ENCODE measurements around the gene CTTNBP2. TPM values are rescaled to one million over a fixed set of nuclear protein-coding genes. Genes with fewer than 3 reads are reported as not detected.
"Not testable (repeated sequence)": the region's sequence is repeated elsewhere in the genome, so short reads cannot be mapped to it uniquely, and the experiment has no call there.

The CTTNBP2 gene
- total RNA-seq, 1 donor from 2014 or later = 6.3 TPM

GRCh38 chr7:117718116-117718835, 155.0 kb downstream of the CTTNBP2 start:
- H3K4me3 ChIP-seq = no peak overlapping the region
- no peak for ATAC-seq
- no peaks in the 10 kb centered on the region for H3K27me3 ChIP-seq
- intact Hi-C loops (cut with DNase I) = no loop called here
- no peak overlapping the region for H3K27ac ChIP-seq
- H3K9me3 ChIP-seq = no peaks in the 10 kb centered on the region
- DNase-seq = no peak
- H3K36me3 ChIP-seq = no peaks in the 10 kb centered on the region
- no peaks in the 10 kb centered on the region for H3K4me1 ChIP-seq
- TF ChIP-seq CTCF (IDR thresholded peaks at IDR 0.05) = no peak

GRCh38 chr7:117717357-117717756, 155.9 kb downstream of the CTTNBP2 start:
- TF ChIP-seq CTCF (IDR thresholded peaks at IDR 0.05) = no peak
- Histone ChIP-seq H3K27ac (no peak overlapping the region), H3K27me3 (no peaks in the 10 kb centered on the region), H3K36me3 (no peaks in the 10 kb centered on the region), H3K4me3 (no peak overlapping the region), H3K4me1 (no peaks in the 10 kb centered on the region), H3K9me3 (no peaks in the 10 kb centered on the region)
- ATAC-seq (no peak), DNase-seq (no peak)
- intact Hi-C loops (cut with DNase I) = no loop called here

- Histone ChIP-seq H3K9me3 (no peaks in the 10 kb centered on the region), H3K27ac (no peak overlapping the region), H3K36me3 (no peaks in the 10 kb centered on the region), H3K4me1 (no peaks in the 10 kb centered on the region), H3K27me3 (no peaks in the 10 kb centered on the region), H3K4me3 (no peak overlapping the region)
- TF ChIP-seq CTCF (IDR thresholded peaks at IDR 0.05) = no peak
- intact Hi-C loops (cut with DNase I) = no loop called here
- DNase-seq (no peak), ATAC-seq (no peak)
Observed at GRCh38 chr7:117716707-117717299, 156.4 kb downstream of the CTTNBP2 start.

- peak; percentile 91 for ATAC-seq
- no peak for DNase-seq
- Histone ChIP-seq H3K36me3 (no peaks in the 10 kb centered on the region), H3K27ac (no peak overlapping the region), H3K4me1 (no peaks in the 10 kb centered on the region), H3K9me3 (no peaks in the 10 kb centered on the region), H3K27me3 (no peaks in the 10 kb centered on the region), H3K4me3 (no peak overlapping the region)
- intact Hi-C loops (cut with DNase I) = no loop called here
- TF ChIP-seq CTCF (IDR thresholded peaks at IDR 0.05) = peak; percentile 48
Observed at GRCh38 chr7:117715784-117716445, 157.3 kb downstream of the CTTNBP2 start.

- no peak for TF ChIP-seq CTCF (IDR thresholded peaks at IDR 0.05)
- H3K4me1 ChIP-seq = no peaks in the 10 kb centered on the region
- ATAC-seq (no peak), DNase-seq (no peak)
- intact Hi-C loops (cut with DNase I) = no loop called here
- H3K9me3 ChIP-seq = no peaks in the 10 kb centered on the region
- H3K36me3 ChIP-seq = no peaks in the 10 kb centered on the region
- H3K27me3 ChIP-seq = no peaks in the 10 kb centered on the region
- H3K4me3 ChIP-seq = no peak overlapping the region
- no peak overlapping the region for H3K27ac ChIP-seq
Observed at GRCh38 chr7:117711556-117711955, 161.7 kb downstream of the CTTNBP2 start.

GRCh38 chr7:117708173-117708572, 165.1 kb downstream of the CTTNBP2 start:
- DNase-seq; H3K4me1 ChIP-seq; H3K27me3 ChIP-seq; intact Hi-C loops (cut with DNase I); H3K4me3 ChIP-seq; ATAC-seq; H3K36me3 ChIP-seq; H3K27ac ChIP-seq; H3K9me3 ChIP-seq: not testable (repeated sequence)
